LoVo (cell line): ENCODE measurements around the gene STAB1.

Source experiments
- DNase-seq: peaks from one replicate; pipeline ENCODE4 v3.0.0-alpha.2; 2016; ENCODE audit warnings: low spot score

The STAB1 gene

GRCh38 chr3:52563984-52564383 is 68.8 kb downstream of the STAB1 start:
- no peak for DNase-seq

GRCh38 chr3:52568069-52568468 is 72.9 kb downstream of the STAB1 start:
- no peak for DNase-seq

GRCh38 chr3:52570076-52570475 is 74.9 kb downstream of the STAB1 start:
- no peak for DNase-seq

GRCh38 chr3:52572221-52572620 is 77.1 kb downstream of the STAB1 start:
- DNase-seq: no peak
